NCI-H510A (cell line): ENCODE results near the gene CT47B1.
"Not testable (repeated sequence)": the region's sequence is repeated elsewhere in the genome, so short reads cannot be mapped to it uniquely, and the experiment has no call there.

Source experiments
- DNase-seq: peaks from one replicate; lab custom pipeline; 2025; lab: John Stamatoyannopoulos, UW

The CT47B1 gene

DNA sequence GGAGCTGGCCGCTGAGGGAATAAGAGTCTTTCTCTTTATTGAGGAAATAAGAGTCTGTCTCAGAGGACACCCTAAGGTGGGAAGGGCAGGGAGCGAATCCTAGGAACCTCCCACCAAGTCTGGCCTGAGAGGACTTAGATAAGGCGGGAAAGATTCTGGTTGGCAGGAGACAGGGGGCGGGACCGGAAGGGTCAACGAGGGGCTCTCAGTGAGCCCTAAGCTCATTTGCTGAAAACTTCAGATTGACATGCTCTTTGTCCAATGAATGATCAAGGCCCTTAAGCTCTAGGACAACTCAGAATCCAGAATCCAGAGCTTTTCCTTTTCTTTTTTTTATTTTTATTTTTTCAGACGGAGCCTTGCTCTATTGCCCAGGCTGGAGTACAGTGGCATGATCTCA is at the start of gene CT47B1:
Gene CT47B1, minus strand, starts transcription at position 101 of the 400 bp plus-strand sequence. CDS start 196 bp downstream, outside the sequence.
- DNase-seq = not testable (repeated sequence)

DNA sequence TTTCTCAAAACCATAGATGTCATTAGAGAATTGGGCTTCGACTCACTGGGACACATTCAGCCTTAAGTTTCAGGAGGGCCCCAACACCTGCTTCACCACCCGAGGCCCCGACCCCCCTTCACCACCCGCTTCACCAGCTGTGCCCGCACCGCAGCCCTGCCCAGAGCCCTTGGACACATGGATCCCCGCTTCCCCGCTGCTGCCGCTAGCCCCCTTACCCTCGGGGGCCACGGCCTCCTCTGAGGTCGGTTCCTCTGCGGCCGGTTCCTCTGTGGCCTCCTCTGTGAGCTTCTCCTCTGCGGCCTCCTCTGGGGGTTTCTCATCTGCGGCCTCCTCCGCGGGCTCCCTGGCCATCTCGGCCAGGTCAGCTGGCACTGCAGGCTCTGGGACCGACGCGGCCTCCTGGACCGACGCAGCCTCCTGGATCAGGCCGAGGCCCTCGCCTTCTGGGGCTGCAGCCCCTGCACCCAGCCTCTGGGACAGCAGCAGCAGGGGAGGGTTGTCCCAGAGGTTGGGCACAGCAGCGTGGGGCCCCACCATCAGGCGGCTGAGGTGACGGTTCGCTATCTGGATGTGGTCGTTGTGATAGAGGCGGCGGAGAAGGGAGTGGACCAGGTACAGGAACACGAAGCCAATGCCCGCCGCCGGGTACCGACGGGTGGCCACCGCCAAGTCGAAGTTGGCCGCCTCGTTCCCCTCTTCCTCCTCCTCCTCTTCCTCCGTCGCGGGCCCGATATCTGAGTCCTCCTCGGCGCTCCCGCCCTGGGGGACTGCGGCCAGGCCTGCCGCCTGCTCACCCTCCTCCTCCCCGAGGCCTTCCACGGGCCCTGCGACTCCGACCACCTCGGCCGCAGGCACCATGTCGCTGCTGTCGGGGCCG is 748 bp downstream of the CT47B1 start:
- no peak for DNase-seq

DNA sequence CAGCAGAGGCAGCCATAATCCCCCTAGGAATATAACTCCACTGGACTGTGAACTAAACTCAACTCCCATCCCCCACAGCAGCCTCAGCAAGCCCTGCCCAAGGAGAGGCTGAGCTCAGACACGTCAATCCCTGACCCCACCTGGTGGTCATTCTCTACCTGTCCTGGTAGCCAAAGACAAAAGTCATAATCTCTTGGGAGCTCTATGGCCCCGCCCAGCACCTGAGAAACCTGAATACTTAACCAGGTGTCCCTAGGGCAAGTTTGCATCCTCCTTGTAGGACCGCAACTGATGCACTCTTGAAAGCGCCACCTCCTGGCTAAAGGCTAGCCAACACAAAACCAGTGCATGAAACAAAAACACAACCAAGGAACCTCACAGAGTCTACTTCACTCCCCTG is 18.4 kb downstream of the CT47B1 start:
- no peak for DNase-seq

DNA sequence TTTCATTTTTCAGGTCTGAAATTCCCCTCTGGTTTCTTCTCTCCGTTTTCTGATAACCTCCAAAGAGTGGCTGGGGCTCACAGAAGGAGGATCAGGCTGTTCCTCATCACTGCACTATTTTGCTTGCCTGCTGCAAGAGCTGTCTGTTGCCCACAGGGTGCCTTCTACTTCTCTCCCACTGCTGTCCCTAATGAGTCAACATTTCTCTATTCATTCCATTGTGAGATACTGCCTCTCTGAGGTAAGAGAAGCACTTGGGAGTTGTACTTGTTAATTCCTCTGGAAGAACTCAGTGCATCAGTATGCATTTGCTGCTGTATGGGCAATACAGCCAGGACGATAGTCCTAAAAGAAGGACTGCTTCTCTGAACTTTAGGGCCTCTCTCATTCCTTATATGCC is 34.8 kb downstream of the CT47B1 start:
- no peak for DNase-seq

DNA sequence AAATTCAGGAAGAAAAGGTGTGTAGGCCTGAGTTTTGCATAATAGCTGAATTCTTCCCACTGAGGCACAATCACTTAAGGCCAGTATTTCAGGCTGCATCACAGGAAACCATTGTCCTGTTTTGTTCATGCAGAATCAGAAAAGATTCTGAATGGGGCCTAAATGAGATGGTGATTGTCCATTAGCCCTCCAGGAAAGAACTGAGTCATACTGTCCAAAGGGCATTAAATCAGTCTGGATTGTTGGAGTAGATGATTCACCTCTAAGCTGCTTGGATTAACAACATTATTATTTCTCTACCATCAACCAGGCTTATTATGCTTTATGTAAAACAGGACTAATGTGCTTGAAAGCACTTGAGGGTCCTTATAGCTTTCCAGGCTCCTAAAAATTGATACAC is 36.2 kb downstream of the CT47B1 start:
- DNase-seq = no peak

DNA sequence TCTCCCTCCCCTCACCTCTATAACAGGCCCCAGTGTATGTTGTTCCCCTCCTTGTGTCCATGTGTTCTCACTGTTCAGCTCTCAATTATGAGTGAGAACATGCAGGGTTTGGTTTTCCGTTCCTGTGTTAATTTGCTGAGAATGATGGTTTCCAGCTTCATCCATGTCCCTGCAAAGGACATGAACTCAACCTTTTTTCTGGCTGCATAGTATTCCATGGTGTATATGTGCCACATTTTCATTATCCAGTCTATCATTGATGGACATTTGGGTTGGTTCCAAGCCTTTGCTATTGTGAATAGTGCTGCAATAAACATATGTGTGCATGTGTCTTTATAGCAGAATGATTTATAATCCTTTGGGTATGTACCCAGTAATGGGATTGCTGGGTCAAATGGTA is 48.5 kb downstream of the CT47B1 start:
- DNase-seq = not testable (repeated sequence)

DNA sequence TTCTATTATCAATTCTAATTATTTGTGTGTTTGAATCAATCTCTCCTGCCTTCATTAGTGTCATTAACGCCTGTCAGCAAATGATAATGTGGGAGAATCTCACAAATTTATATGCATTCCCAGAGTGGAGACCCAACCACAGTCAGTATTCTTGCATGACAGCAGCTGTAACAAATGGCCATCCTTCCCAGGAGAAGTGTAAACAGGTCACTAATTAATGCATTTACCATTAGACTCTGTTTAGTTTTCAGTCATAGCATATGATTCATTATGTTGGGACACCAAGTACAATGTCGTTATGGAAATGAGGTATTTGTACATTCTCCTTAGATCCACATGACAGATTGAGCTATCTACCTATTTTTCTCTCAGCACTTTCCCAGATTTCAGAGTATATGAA is 50.5 kb downstream of the CT47B1 start:
- no peak for DNase-seq

DNA sequence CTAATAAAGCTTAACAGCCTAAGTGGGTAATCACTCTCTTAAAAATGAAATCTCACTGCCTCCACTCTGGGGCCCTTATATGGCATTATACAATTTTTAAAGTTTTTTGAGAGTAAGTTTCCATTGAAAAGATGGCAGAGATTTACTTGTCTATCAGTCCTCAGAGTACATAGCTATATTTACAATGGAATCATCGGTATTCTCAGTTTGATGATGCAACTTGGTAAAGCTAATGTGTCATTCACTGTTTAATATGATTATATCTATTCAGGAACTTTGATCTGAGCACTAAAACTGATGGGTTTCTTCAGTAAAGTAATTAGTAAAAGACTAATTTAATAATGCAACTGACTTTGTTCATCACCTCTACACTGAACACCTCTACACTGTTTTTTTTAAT is 51.6 kb downstream of the CT47B1 start:
- no peak for DNase-seq

DNA sequence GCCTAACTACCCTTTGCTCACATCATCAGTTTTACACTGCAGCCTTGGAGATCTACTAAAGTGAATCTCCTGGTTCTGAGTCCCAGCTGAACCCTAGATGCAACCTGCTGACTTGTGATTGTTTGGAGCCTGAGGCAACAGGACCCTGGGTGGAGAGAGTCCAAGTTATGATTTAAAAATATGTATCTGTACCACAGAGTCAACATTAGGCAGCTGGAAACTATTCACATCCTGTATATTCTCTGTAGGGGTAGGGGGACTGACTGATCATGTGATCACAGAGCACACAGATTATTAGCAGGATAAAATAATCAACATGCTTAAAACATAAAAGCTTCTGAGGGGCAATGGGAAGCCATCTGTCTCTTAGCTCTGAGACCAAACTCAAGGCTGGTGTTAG is 52.1 kb downstream of the CT47B1 start:
- no peak for DNase-seq
